SIG-M5 (cell line): ENCODE data around the gene GUCA1C.

Experiments
- DNase-seq: peaks from one replicate; lab custom pipeline; 2025; lab: John Stamatoyannopoulos, UW

Gene GUCA1C

GRCh38 chr3:108909799-108910198 lies 43.9 kb downstream of the GUCA1C start:
- DNase-seq = no peak

DNA sequence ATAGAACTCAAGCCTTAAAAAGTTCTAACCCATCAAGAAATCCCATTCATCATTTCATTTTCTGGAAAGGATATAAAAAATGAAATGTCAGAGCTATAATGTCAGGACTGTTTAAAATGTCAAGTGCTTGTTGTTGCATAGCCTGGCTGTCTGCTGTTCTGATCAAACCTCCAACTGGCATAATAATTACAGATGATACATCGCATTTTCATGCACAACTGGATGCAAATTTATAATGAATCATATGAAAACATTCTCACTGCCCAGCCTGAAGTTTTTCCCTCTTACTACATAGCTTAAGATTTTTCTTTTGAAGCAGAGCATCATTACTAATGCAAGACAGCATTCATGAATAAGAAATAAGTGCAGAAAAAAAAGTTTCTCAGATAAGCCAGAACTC lies 46.5 kb downstream of the GUCA1C start:
- DNase-seq = no peak

DNA sequence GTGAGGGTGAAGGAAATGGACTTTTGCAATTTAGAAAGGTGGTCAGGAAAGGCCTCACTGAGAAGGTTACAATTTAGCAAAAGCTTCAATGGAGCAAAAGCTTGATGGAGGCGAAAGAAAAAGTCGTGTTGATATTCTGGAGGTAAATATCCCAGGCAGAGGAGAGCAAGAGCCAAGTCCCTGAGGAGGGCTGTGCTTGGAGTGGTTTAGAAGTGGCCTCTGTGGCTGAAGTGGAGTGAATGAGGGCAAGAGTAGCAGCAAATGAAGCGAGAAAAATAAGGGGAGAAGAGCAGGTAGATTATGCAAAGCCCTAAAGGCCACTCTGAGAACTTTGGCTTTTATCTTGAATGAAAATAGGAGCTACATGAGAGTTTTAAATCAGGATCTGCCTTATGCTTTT lies 54.1 kb downstream of the GUCA1C start:
- DNase-seq = no peak

DNA sequence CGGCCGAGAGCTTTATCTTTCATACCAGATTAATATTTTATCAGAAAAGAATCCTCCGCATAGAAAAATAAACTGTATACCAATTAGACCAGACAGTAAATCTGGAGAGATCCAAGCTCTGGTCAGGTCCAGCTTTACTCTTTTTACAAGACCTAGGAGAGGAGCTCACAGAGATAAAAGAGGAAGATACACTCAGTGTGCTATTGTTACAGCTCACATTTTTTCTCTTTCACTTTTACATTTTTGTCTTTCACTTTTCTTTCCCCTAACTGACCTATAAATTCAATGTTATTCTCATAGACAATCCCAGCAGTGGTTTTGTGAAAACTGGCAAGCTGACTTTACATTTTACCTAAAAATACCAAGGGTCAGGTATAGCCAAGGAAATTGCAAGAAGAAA lies 55.8 kb downstream of the GUCA1C start:
- no peak for DNase-seq

DNA sequence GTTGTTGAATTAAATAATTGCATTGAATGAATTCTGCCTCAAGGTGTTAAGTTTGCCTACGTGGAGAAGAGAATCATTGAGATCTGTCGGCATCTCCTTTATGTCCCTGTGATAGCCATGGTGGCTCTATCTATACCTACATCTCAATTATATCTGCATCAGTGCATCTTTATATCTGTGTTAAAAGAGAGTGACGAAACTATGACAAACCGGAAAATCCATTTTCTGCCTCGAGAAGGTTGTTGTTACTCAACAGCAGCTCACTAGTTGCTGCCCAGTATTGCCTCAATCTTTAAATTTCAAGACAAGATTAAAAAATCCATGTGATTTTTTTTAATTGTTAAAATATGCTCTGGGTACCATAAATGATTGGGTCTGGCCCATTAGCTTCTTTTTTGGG lies 58.7 kb downstream of the GUCA1C start:
- no peak for DNase-seq

DNA sequence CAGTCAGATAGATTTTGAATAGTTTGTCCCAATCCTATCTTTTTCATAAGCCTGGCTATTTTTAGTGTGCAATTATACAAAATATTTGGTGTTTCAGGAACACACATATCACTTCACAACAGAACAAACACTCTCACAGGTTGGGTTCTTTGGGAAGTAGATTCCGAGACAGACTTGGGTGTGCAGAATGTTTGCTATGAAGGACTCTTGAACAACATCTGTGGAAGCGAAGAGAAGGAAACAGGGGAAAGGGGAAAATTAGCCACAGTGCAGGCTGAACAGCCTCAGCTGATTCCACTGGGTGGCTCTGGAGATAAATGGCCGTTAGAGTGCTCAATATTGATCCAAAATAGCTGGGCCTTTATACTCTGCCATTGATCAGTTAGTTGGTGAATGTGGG lies 61.8 kb downstream of the GUCA1C start:
- no peak for DNase-seq

GRCh38 chr3:108887777-108888176 lies 65.9 kb downstream of the GUCA1C start:
- no peak for DNase-seq

GRCh38 chr3:108887121-108887520 lies 66.6 kb downstream of the GUCA1C start:
- no peak for DNase-seq

DNA sequence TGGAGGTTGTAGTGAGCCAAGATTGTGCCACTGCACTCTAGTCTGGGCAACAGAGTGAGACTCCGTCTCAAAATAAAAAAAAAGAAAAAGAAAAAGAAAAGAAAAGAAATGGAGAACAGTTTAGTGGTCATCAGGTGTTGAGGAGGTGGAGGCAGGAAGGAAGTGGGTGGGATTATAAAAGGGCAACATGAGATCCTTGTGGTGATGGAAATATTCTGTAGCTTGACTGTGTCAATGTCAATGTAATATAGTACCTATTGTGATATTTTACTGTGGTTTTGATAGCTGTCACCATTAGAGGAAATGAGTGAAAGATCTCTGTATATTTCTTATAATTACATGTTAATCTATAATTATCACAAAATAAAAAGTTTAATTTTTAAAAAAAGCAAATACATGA lies 70.3 kb downstream of the GUCA1C start:
- no peak for DNase-seq

DNA sequence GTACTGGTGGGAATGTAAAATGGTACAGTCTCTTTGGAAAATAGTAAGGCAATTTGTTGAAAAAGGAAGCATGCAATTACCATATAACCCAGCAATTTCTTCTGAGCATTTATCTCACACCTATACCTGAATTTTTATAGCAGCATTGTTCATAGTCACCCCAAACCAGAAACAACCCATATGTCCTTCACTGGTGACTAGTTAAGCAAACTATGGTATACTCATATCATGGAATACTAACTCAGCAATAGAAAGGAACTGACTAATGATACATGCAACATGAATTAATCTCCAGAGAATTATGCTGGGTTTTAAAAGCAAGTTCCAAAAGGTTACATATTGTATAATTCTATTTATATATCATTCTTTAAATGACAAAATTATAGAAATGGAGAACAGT lies 70.9 kb downstream of the GUCA1C start:
- no peak for DNase-seq

DNA sequence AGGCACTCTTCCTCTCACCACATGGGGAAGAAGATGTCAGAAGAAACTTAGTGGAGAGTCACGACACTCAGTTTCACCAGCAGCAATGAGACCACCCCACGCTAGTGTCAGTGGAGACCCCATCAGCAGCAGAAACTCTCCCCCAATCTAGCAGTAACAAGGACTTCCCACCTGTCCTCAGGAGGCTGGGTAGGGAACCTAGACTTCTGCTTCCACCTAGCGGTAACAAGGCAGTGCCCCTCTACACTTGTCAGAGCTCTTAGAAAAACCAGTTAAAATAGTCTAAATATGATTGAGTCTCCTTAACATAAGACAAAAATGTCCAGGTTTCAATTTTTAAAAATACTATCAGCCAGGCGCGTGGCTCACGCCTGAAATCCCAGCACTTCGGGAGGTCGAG lies 73.8 kb downstream of the GUCA1C start:
- no peak for DNase-seq

DNA sequence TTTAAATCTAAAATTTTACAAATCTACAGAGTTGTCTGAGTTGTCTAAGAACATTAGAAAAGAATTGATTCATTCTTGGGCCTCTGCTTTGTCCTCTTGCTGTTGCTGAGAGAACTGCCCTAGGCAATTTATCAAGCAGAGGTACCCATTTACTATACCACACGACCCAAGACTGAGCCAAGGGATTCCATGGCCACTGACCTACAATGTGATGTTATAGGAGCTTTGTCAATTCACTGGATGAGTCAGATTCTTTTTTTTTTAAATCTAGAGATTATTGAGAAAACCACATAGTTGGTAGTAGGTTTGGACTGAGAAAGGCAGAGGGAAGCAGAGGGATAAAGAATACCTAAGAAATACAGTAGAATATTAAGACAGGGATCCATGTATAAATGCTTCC lies 75.8 kb downstream of the GUCA1C start:
- DNase-seq = no peak

- DNase-seq = no peak
Measured at GRCh38 chr3:108863799-108864135, 89.9 kb downstream of the GUCA1C start.

DNA sequence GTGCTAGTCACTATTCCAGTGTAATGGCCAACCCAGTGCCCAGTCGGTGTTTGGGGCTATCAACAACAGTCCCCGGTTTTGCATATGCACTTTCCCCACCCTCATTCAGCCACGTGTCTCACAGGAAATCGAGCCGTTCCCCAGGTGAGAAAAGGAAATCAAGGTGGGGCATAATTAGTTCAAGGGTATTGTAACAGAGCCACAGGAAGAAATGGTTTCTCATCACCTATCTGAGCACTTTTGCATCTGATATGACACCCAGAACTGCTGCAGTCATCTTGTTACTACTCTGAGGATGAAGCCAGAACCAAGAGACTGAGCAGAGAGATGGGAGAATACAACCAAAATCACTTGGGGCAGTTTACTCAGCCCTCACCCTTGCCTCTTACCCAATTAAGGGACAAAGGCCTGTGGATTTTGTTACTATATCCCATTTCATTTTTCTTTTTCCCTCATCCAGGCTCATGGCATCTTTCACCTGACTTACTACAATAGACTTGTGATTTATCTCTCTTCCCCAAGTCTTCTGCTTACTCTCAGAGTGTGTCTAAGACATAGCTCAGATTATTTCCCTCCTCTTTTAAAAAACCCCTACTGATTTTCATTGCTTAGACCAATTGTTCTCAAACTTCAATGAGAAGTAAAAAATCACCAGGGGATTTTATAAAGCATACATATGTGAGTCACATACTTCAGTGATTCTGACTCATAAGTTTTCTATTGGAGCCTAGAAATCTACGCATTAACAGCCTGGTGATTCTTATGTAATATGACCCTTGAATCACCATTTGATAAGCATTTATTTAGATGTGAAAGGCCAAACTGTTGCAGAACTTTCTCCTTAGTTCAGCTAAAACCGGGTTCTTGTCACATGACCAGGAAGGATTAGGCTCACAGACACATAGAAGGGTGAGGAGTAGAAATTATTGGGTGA lies 90.5 kb downstream of the GUCA1C start:
- DNase-seq = no peak

- DNase-seq = no peak
Measured at GRCh38 chr3:108861401-108861800, 92.3 kb downstream of the GUCA1C start.
